BE2C (cell line): ENCODE data around the gene LRFN2.

ENCODE experiments used
- DNase-seq: peaks from one replicate; pipeline ENCODE4 v3.0.0-alpha.2; 2020
- H3K27me3 ChIP-seq: fragments of 250-450 bp; sonication (Bioruptor Pico); 2 replicates; pipeline ENCODE4 v1.5.1; 2020; ENCODE audit warnings: mild to moderate bottlenecking
- H3K36me3 ChIP-seq: fragments of 250-450 bp; sonication (Bioruptor Pico); 2 replicates; pipeline ENCODE4 v1.5.1; 2020; ENCODE audit warnings: mild to moderate bottlenecking
- H3K4me1 ChIP-seq: fragments of 250-450 bp; sonication (Bioruptor Pico); 2 replicates; pipeline ENCODE4 v1.5.1; 2020
- H3K4me3 ChIP-seq: 2 replicates; pipeline ENCODE4 v1.5.1; 2011; ENCODE audit warnings: low read depth, low read length
- H3K9me3 ChIP-seq: fragments of 250-450 bp; sonication (Bioruptor Pico); 2 replicates; pipeline ENCODE4 v1.5.1; 2020
- TF ChIP-seq, protein P1 (sequence below): IDR thresholded peaks from 2 replicates; pipeline ENCODE4 v1.5.1; 2012; ENCODE audit warnings: mild to moderate bottlenecking, low read depth, low read length

Gene LRFN2

DNA sequence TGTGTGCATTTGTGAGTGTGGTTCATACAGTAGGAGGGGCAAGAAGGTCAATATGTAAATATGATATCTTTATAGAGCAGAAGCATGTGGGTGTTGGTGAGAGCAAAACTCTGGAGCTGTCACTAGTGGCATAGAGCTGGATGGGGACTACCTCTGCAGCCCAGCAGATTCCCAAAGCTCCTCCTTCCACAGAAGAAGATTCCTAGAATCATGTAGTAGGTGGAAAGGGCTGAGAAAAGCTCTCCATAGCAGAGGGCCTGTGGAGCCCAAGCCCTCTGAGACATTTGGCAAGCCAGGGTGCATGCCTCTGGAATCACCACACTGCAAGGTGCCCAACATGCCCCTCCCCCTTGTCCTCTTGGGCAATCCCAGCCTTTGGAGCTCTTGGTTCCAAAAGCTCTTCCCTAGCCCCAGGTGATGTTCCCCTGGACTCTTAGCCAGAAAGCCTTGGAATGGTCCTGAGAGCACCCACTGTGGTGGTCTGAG lies 233.2 kb downstream of the LRFN2 start:
- Histone ChIP-seq H3K4me3 (no peak overlapping the region), H3K4me1 (no peaks in the 10 kb centered on the region), H3K27me3 (no peaks in the 10 kb centered on the region), H3K9me3 (no peaks in the 10 kb centered on the region), H3K36me3 (no peaks in the 10 kb centered on the region)
- TF ChIP-seq, protein P1, sequence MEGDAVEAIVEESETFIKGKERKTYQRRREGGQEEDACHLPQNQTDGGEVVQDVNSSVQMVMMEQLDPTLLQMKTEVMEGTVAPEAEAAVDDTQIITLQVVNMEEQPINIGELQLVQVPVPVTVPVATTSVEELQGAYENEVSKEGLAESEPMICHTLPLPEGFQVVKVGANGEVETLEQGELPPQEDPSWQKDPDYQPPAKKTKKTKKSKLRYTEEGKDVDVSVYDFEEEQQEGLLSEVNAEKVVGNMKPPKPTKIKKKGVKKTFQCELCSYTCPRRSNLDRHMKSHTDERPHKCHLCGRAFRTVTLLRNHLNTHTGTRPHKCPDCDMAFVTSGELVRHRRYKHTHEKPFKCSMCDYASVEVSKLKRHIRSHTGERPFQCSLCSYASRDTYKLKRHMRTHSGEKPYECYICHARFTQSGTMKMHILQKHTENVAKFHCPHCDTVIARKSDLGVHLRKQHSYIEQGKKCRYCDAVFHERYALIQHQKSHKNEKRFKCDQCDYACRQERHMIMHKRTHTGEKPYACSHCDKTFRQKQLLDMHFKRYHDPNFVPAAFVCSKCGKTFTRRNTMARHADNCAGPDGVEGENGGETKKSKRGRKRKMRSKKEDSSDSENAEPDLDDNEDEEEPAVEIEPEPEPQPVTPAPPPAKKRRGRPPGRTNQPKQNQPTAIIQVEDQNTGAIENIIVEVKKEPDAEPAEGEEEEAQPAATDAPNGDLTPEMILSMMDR: no peak
- DNase-seq: no peak

DNA sequence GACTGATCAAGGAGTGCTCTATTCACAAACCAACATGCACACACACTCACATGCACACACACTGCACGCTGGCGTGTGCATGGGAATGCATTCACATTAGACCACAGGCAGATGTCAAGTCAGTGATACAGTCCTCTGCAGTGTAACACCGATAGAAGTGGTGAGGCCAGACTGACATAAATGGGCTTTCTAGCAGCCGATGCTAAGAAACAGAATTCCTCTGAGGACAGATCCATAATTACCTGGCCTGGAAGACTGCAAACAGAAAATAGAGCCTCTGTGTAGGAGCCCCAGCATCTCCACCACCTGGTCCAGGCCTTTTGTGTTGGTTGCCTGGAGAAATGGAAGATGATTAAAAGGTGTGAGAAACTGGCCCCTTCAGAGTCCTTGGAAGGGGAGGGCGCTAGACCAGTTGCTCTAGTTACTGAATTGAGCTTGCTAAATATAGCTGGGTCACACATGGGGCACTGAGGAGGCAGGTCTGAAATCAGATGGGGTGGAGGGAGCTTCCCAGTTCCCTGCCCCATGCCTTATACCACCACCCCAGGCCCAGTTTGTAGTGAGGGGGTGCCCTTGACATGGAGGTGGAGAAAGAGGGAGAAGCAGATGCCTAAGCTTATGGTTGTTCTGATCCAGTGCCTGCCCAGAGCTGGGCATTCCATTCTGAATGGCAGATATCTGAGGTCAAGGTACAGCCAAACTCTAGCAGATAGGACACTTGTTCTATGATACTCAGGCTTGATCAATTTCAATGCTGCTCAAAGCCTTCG lies 233.8 kb downstream of the LRFN2 start:
- Histone ChIP-seq H3K4me1 (no peaks in the 10 kb centered on the region), H3K36me3 (no peaks in the 10 kb centered on the region), H3K4me3 (no peak overlapping the region), H3K9me3 (no peaks in the 10 kb centered on the region), H3K27me3 (no peaks in the 10 kb centered on the region)
- no peak for DNase-seq
- TF ChIP-seq, protein P1: no peak

DNA sequence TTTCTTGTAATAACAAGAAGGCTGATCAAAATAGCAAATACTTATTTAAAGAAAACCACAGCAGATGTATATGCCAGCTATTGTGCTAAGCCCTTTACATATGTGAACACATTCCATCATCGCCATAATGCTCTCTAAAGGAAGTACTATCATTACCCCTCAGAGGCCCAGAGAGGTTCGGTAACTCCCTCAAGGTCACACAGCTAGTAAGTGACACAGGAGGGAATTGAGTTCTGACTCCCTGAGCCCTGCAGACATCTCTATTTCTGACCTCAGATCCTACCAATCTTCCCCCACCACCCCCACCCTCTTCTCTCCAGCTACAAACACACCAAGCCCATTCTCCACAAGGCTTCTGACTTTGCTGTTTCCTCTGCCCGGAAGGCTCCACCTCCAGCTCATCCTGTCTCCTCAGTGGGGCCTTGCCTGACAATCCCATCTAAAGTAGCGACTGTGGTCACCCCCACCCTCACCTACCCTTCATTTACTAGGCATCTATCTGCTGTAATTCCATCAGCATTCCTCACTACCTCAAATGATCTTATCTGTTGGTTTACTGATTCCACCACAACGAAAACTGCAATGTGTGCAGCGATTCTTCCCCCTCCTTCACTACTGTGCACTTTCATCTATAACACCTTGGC lies 234.5 kb downstream of the LRFN2 start:
- Histone ChIP-seq H3K36me3 (no peaks in the 10 kb centered on the region), H3K27me3 (no peaks in the 10 kb centered on the region), H3K4me1 (no peaks in the 10 kb centered on the region), H3K9me3 (no peaks in the 10 kb centered on the region), H3K4me3 (no peak overlapping the region)
- TF ChIP-seq, protein P1: no peak
- DNase-seq: no peak

DNA sequence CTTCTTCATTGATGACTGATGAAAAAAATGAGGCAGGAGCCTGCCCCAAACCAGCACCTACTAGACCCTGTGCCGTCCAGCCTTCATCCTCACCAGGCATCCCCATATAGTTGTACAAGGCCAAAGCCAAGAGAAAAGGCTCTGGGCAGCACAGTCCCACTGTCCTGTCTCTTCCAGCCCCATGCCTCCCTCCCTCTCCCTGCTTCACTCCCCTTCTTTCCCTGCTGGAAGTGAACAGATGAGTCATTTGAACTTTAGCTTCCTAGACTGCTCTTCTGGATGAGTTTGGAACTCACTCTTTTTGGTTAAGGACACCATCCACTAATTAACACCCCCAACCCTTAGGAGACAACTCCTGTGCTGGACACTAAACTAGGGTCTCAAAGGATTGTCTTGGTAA lies 235.2 kb downstream of the LRFN2 start:
- Histone ChIP-seq H3K4me1 (no peaks in the 10 kb centered on the region), H3K9me3 (no peaks in the 10 kb centered on the region), H3K27me3 (no peaks in the 10 kb centered on the region), H3K4me3 (no peak overlapping the region), H3K36me3 (no peaks in the 10 kb centered on the region)
- TF ChIP-seq, protein P1: no peak
- no peak for DNase-seq

DNA sequence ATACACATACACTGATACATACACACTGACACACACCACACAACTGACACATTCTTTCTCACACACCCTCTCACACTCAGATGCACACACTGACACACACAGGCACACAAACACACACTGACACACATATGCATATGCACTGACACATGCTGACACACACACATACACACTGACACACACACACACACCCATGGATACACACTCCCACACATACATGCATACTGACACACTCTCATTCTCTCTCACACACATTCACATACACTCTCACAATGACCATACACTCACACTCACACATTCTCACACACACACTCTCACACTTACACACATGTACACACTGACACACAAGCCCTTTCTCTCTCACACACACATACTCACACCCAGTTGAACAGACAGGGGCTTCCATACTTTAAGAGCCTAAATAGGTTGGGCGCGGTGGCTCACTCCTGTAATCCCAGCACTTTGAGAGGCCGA lies 236.4 kb downstream of the LRFN2 start:
- no peak for DNase-seq
- Histone ChIP-seq H3K9me3 (no peaks in the 10 kb centered on the region), H3K4me3 (no peak overlapping the region), H3K27me3 (no peaks in the 10 kb centered on the region), H3K4me1 (no peaks in the 10 kb centered on the region), H3K36me3 (no peaks in the 10 kb centered on the region)
- TF ChIP-seq, protein P1: no peak
